Epithelial cell of proximal tubule (primary cell): ENCODE data around the gene FOXF1. TPM values are rescaled to one million over a fixed set of nuclear protein-coding genes. Genes with fewer than 3 reads are reported as not detected.

Experiments
- DNase-seq: peaks from one replicate; pipeline ENCODE4 v3.0.0-alpha.2; 2011; ENCODE audit warnings: low read depth
- H3K4me3 ChIP-seq: 2 replicates; pipeline ENCODE4 v1.5.1; 2011; ENCODE audit warnings: low read depth, mild to moderate bottlenecking, low read length
- total RNA-seq: library from RNA; depleted of rRNA; stranded (reverse); fragments of >200 nt; gene quantifications from 2 replicates; pipeline ENCODE4 v1.2.3, GENCODE V29; 2015
- TF ChIP-seq, protein P1 (sequence below): conservative IDR thresholded peaks from 2 replicates; pipeline ENCODE4 v1.5.1; 2012; ENCODE audit warnings: low read depth, mild to moderate bottlenecking, low read length

The FOXF1 gene
- total RNA-seq, 1 donor from 2014 or later, result 0.12 TPM

DNA sequence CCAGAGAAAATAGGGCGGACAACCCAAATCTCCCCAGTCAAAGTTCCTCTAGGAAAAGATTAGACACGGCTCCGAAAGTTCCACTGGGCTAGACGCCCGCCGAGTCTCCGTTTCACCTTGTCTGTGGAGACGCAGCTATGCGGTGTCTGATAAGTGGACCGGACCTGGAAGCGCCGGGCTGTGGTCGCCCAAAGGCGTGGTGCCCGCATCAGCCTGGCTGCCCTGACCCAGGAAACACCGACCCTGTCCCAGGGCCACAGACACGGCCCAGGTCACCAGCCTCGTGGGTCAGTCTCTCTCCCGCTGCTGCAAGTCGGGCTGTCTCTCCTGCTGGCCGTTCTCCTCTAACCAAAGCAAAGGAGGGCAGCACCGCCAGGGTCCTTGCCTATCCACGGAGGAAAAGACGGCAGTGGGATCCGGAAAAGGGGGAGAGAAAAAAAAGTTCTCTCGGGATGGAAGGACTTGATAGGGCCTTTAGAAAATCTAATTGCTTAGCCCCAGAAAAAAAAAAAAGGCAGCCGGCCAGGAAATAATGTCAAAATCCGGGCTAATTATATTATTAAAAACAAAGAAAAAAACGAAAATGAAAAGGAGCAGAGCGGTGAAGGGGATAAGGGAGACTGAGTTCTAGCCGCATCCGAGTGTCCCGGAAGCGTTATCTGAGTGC, 13.9 kb upstream of the FOXF1 start:
- TF ChIP-seq, protein P1, sequence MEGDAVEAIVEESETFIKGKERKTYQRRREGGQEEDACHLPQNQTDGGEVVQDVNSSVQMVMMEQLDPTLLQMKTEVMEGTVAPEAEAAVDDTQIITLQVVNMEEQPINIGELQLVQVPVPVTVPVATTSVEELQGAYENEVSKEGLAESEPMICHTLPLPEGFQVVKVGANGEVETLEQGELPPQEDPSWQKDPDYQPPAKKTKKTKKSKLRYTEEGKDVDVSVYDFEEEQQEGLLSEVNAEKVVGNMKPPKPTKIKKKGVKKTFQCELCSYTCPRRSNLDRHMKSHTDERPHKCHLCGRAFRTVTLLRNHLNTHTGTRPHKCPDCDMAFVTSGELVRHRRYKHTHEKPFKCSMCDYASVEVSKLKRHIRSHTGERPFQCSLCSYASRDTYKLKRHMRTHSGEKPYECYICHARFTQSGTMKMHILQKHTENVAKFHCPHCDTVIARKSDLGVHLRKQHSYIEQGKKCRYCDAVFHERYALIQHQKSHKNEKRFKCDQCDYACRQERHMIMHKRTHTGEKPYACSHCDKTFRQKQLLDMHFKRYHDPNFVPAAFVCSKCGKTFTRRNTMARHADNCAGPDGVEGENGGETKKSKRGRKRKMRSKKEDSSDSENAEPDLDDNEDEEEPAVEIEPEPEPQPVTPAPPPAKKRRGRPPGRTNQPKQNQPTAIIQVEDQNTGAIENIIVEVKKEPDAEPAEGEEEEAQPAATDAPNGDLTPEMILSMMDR, result no peak

DNA sequence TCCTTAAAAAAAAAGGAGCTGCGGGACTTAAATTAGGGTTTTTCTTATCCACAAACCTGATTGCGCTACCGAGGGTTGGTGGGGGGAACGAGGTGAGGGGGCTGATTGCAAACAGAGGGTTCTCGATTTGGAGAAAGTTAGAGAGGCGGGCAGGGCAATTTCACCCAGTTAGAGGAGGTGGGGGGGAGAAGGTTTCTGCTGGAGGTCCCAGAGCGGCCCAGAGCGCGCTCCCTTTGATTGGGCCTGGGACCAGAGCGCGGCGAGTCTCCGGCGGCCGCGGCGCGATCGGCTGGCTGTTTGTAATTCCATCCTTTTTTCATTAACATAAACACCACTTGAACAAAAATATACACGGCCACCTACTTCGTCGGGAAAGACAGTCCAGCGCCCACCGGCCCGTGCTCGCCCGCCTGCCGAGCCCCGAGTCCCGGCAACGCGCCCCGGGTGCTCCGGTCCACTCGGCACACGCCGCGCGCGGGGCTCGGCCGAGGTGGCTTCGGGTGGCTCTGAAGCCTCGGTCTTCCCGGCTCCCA, 13.3 kb upstream of the FOXF1 start:
- H3K4me3 ChIP-seq, result no peak overlapping the region
- TF ChIP-seq, protein P1, result no peak
- DNase-seq, result no peak

More for the DNA sequence above, 13.9 kb upstream of the FOXF1 start:
- H3K4me3 ChIP-seq, result no peak overlapping the region
- DNase-seq, result no peak

DNA sequence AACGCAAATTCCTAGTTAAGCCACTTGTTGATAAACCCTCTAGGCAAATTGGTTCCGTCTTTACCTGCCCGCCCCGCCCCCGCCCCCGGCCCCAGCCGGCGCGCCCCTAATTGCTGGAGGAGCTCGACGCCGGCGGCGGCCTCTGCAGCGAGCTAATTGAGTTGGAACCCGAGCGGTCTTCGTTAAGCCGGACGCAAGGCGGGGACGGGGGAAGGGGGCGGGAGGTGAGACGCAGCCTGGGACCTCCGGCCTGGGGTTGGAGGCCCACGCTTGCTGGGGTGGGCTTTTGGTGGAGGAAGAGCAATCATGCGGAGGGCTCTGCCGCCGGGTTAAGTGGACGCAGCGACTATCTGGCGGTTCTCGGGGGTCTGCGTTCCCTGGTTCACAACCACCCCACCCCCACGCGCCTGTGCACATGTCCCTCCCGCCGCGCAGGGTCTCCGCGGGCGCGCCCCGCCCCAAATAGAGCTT, 12.7 kb upstream of the FOXF1 start:
- TF ChIP-seq, protein P1, result no peak
- DNase-seq, result no peak
- no peak overlapping the region for H3K4me3 ChIP-seq

DNA sequence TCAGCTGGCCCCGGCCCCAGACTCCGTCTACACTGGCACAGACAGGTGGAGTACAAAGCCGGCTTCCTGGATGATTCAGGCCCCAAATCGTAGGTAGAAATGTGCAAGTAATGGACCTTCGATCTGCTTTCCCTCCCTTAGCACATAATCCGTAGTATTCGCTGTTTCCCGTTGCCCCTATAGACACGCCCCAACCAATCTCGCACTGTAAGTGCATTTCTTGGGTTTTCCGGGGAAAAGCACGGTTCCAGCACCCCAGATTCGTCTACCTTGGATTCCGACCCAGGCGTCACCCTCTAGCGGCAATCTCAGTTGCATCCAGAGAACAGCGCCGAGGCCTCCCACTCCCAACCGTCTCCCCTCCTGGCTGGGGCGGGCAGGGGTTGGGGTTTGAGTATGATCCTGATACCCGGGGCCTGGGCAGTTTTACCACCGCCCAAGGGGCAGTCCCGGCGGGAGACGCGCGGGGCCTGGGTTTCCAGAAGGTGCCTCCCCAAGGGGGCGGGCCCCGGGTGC, 12.1 kb upstream of the FOXF1 start:
- DNase-seq, result no peak
- TF ChIP-seq, protein P1, result no peak
- no peak overlapping the region for H3K4me3 ChIP-seq

DNA sequence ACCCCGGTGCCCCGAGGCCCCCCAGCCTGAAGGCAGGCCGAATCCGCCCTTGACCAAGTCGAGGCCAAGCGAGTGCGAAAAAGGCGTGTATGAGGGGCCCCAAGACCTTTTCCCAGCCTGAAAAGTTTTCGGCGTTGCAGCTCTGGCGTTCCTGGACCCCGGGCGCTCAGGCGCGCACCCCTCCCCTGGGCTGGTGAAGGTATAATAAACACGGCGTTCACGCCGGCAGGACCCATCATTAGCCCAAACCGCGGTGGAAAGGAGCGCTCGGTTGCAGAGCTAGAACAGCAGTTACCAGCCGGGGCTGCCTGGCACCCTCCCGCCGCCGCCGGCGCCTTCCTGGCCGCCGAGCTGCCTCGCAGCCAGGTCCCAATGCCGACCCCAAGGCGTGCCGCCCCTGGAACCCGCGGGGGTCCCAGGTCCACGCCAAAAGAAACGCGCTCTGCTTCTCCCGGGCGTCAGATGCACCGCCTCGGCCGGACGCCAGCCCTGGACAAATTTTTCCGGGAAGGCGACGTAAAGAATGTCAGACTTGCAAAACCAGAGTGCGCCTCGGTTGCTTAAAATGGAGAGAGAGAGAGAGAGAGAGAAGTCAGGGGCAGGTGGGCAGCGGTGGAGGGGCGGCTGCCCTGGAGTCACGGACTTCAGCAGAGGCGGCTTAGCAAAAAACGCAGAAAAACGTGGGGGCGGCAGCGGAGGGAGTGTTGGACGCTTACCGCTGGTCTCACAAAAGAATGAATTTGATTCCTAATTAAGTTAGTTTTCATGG, 11.5 kb upstream of the FOXF1 start:
- TF ChIP-seq, protein P1, result no peak
- no peak overlapping the region for H3K4me3 ChIP-seq

DNA sequence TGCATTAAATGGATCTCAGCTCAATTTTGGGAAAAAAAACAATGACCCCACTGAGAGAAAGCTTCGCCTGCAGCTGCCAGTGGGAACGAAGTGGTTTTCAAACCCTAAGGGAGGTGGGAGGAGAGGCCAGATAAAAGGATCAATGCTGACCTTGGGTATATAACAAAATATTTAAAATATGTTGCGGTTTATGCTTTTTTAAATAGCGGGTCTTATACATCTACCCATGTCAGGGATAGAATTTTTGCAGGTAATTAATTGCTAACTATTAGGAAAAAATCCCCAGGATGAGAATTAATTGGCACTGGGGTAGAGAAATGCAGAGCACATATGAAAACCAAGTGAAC, 10.9 kb upstream of the FOXF1 start:
- DNase-seq, result no peak
- no peak overlapping the region for H3K4me3 ChIP-seq
- TF ChIP-seq, protein P1, result no peak

More for the DNA sequence above, 11.5 kb upstream of the FOXF1 start:
- DNase-seq, result no peak
